Measurements from ENCODE around the gene CHD9NB. TPM values are rescaled to one million over a fixed set of nuclear protein-coding genes. Genes with fewer than 3 reads are reported as not detected.

Gene CHD9NB
- total and polyA plus RNA-seq, 2 of the 4 experiments (the other 2 are of a cell fraction): 0.94 to 1.1 TPM

DNA sequence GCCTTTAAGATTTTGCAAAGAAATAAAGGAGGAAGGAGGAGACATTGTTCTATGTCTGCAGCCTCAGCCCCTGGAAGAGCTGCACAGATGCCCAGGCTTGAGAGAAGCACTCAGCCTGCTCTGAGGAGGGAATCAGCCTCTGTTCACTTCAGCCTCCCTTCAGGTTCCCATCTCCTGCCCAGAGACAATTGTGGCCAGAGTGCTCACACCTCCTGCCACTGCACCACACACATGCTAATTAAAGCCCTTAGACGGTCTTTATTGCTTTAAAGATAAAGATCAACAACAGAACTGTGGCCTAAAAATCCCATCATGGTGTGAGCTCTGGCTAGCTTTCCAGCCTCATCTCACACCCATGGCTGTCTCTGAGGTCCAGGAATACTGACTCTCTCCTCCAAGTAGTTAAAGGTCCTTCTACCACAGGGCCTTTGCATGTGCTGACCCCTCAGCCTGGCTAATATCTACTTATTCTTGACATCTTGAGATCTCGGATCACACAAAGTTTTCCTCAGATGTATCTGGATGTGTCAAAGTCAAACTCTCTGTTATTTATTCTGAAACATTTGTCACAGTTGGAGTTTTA lies 33.8 kb downstream of the CHD9NB start:
- H3K27me3 ChIP-seq (ENCODE audit: control insufficient read depth, insufficient read depth, low read length): no peaks in the 10 kb centered on the region
- no peak overlapping the region for H2BK20ac ChIP-seq (ENCODE audit: low read depth, low read length)
- no peak overlapping the region for H3K9ac ChIP-seq (ENCODE audit: low read depth, low read length)
- TF ChIP-seq BHLHE40 (IDR thresholded peaks at IDR 0.05; ENCODE audit: low read depth, low read length): no peak
- TF ChIP-seq SMC3 (IDR thresholded peaks at IDR 0.05; ENCODE audit: low read depth, low read length): no peak
- TF ChIP-seq MAZ (IDR thresholded peaks at IDR 0.05; ENCODE audit: borderline replicate concordance, low read depth, low read length): no peak
- TF ChIP-seq RCOR1 (IDR thresholded peaks at IDR 0.05; ENCODE audit: insufficient replicate concordance, low read length): no peak
- TF ChIP-seq MAFK (IDR thresholded peaks at IDR 0.05; ENCODE audit: low read depth, low read length): no peak
- no peak for TF ChIP-seq CEBPB (IDR thresholded peaks at IDR 0.05; ENCODE audit: low read depth, low read length)
- TF ChIP-seq, protein P1, sequence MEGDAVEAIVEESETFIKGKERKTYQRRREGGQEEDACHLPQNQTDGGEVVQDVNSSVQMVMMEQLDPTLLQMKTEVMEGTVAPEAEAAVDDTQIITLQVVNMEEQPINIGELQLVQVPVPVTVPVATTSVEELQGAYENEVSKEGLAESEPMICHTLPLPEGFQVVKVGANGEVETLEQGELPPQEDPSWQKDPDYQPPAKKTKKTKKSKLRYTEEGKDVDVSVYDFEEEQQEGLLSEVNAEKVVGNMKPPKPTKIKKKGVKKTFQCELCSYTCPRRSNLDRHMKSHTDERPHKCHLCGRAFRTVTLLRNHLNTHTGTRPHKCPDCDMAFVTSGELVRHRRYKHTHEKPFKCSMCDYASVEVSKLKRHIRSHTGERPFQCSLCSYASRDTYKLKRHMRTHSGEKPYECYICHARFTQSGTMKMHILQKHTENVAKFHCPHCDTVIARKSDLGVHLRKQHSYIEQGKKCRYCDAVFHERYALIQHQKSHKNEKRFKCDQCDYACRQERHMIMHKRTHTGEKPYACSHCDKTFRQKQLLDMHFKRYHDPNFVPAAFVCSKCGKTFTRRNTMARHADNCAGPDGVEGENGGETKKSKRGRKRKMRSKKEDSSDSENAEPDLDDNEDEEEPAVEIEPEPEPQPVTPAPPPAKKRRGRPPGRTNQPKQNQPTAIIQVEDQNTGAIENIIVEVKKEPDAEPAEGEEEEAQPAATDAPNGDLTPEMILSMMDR (conservative IDR thresholded peaks at IDR 0.05; ENCODE audit: low read depth, low read length): no peak
- no peak for TF ChIP-seq NFE2L2 (IDR thresholded peaks at IDR 0.05; ENCODE audit: low read depth, low read length)
- TF ChIP-seq MXI1 (IDR thresholded peaks at IDR 0.05; ENCODE audit: borderline replicate concordance, low read depth, low read length): no peak
- TF ChIP-seq POLR2A (IDR thresholded peaks at IDR 0.05; ENCODE audit: low read depth, low read length): no peak
- no TSS peak for BruUV-seq (replicated peaks)
- H4K91ac ChIP-seq (ENCODE audit: insufficient read depth, low read depth, low read length): no peak overlapping the region
- WGBS, 2 experiments (ENCODE audit: extremely low coverage in 2 of 2, insufficient read length in 1 of 2): no CpG with 5 or more reads among the region's 2 CpGs
- H4K8ac ChIP-seq (ENCODE audit: low read depth in 2 of 2, low read length in 2 of 2): no peak overlapping the region
- no peak overlapping the region for H3K27ac ChIP-seq (ENCODE audit: insufficient read depth, low read length)
- H2BK15ac ChIP-seq (ENCODE audit: low read depth, low read length): no peak overlapping the region
- H3K56ac ChIP-seq (ENCODE audit: extremely low read depth, insufficient read depth, low read length): no peak overlapping the region
- no peaks in the 10 kb centered on the region for H3K9me1 ChIP-seq (ENCODE audit: insufficient read depth, low read length)
- H2AK5ac ChIP-seq (ENCODE audit: low read depth, low read length): no peak overlapping the region
- no peak overlapping the region for H3K4ac ChIP-seq (ENCODE audit: low read depth, low read length)
- dilution Hi-C loops (cut with HindIII; ENCODE audit: low sequenced_read_pairs, unreplicated experiment) (no loop called here), intact Hi-C loops (cut with micrococcal nuclease) (no loop called here), in situ Hi-C loops (cut with MboI; ENCODE audit: low sequenced_read_pairs) (loop anchor here (10.0 kb wide), 1 partner anchor 834 kb away; no protein-coding TSS in a partner anchor)
- ChIA-PET POLR2A (ENCODE audit: unreplicated experiment) (no interaction called here), CTCF (no interaction called here)
- no peaks in the 10 kb centered on the region for H3K4me1 ChIP-seq (ENCODE audit: control insufficient read depth, insufficient read depth, low read length)
- H3K36me3 ChIP-seq (ENCODE audit: control insufficient read depth, insufficient read depth, low read length): no peaks in the 10 kb centered on the region
- H3K4me2 ChIP-seq (ENCODE audit: low read depth, low read length): no peak overlapping the region
- H3K9me3 ChIP-seq (ENCODE audit: control insufficient read depth, insufficient read depth, low read length): no peaks in the 10 kb centered on the region
- H3K79me1 ChIP-seq (ENCODE audit: low read depth in 1 of 2, low read length in 2 of 2): no peaks in the 10 kb centered on the region
- no peak for DNase-seq
- no peak overlapping the region for H2AK9ac ChIP-seq (replicated peaks; ENCODE audit: low read depth, low read length, poor library complexity)
- H2AFZ ChIP-seq (replicated peaks; ENCODE audit: low read length, poor library complexity): no peak overlapping the region
- no peaks in the 10 kb centered on the region for H4K20me1 ChIP-seq (ENCODE audit: insufficient read depth, low read length)
- no peak overlapping the region for H2BK120ac ChIP-seq (ENCODE audit: low read depth, low read length)
- no peak overlapping the region for H2BK5ac ChIP-seq (ENCODE audit: low read depth, low read length, poor library complexity, severe bottlenecking)
- H3K23ac ChIP-seq (ENCODE audit: low read depth, low read length): no peak overlapping the region
- no peak overlapping the region for H3K14ac ChIP-seq (replicated peaks; ENCODE audit: low read depth, low read length)
- no peak for ATAC-seq (ENCODE audit: low read depth)
- H4K5ac ChIP-seq (ENCODE audit: low read depth, low read length): no peak overlapping the region
- H3K4me3 ChIP-seq (ENCODE audit: insufficient read depth, low read depth, low read length): no peak overlapping the region
- no peak overlapping the region for H3K18ac ChIP-seq (ENCODE audit: low read depth, low read length)

All from IMR-90 (cell line).